GM11168 (cell line): ENCODE results near the gene QRFP.
"Not testable (repeated sequence)": the region's sequence is repeated elsewhere in the genome, so short reads cannot be mapped to it uniquely, and the experiment has no call there.

Source experiments
- in situ Hi-C: fragments of 300-500 bp; cut with MboI; formaldehyde crosslinking; loops from one replicate; pipeline ENCODE4 v1.12.0; 2022; ENCODE audit warnings: low sequenced_read_pairs; ENCODE audit not compliant: unreplicated experiment

The QRFP gene

GRCh38 chr9:130860458-130861316, 35.9 kb downstream of the QRFP start:
- in situ Hi-C loops: loop anchor here (10.0 kb wide), 1 partner anchor 156 kb away; no protein-coding TSS in a partner anchor

GRCh38 chr9:130858739-130859705, 37.6 kb downstream of the QRFP start:
- in situ Hi-C loops: loop anchor here (5.0 kb wide), 1 partner anchor 82 kb away; no protein-coding TSS in a partner anchor

- in situ Hi-C loops: loop anchor here (5.0 kb wide), 1 partner anchor 81 kb away; no protein-coding TSS in a partner anchor
Measured at GRCh38 chr9:130857864-130858738, 38.5 kb downstream of the QRFP start.

- in situ Hi-C loops: loop anchor here (5.0 kb wide), 1 partner anchor 79 kb away; no protein-coding TSS in a partner anchor
Measured at GRCh38 chr9:130856474-130856873, 40.1 kb downstream of the QRFP start.

GRCh38 chr9:130854835-130855234, 41.8 kb downstream of the QRFP start:
- in situ Hi-C loops: loop anchor here (5.0 kb wide), 1 partner anchor 78 kb away; no protein-coding TSS in a partner anchor

- in situ Hi-C loops: no loop called here
Measured at GRCh38 chr9:130854092-130854491, 42.5 kb downstream of the QRFP start.

GRCh38 chr9:130852801-130853200, 43.8 kb downstream of the QRFP start:
- in situ Hi-C loops: no loop called here

GRCh38 chr9:130849356-130849755, 47.3 kb downstream of the QRFP start:
- in situ Hi-C loops: no loop called here

- in situ Hi-C loops: not testable (repeated sequence)
Measured at GRCh38 chr9:130848514-130848913, 48.1 kb downstream of the QRFP start.

- in situ Hi-C loops: no loop called here
Measured at GRCh38 chr9:130847306-130848217, 49.0 kb downstream of the QRFP start.

- in situ Hi-C loops: no loop called here
Measured at GRCh38 chr9:130846487-130847305, 49.9 kb downstream of the QRFP start.

GRCh38 chr9:130845901-130846481, 50.6 kb downstream of the QRFP start:
- in situ Hi-C loops: no loop called here

GRCh38 chr9:130845254-130845653, 51.4 kb downstream of the QRFP start:
- in situ Hi-C loops: no loop called here

- in situ Hi-C loops: no loop called here
Measured at GRCh38 chr9:130844044-130844451, 52.6 kb downstream of the QRFP start.

GRCh38 chr9:130843049-130843908, 53.3 kb downstream of the QRFP start:
- in situ Hi-C loops: no loop called here
